HG03095 (cell line): Measurements from ENCODE around the gene SLC12A5.

Experiments
- ATAC-seq: cut with Tn5 transposase; IDR thresholded peaks from one replicate; pipeline ENCODE4 v1.9.1; 2021; ENCODE audit warnings: moderate library complexity; ENCODE audit not compliant: unreplicated experiment

SLC12A5 gene

GRCh38 chr20:46101957-46102356 lies 72.9 kb downstream of the SLC12A5 start:
- no peak for ATAC-seq

GRCh38 chr20:46102940-46103339 lies 73.9 kb downstream of the SLC12A5 start:
- no peak for ATAC-seq

- no peak for ATAC-seq
Measured at GRCh38 chr20:46104262-46104661, 75.2 kb downstream of the SLC12A5 start.

- ATAC-seq = no peak
Measured at GRCh38 chr20:46107061-46107460, 78.0 kb downstream of the SLC12A5 start.

- peak; percentile 76 for ATAC-seq
Measured at GRCh38 chr20:46108435-46108841, 79.4 kb downstream of the SLC12A5 start.

- ATAC-seq = no peak
Measured at GRCh38 chr20:46108976-46109375, 80.0 kb downstream of the SLC12A5 start.
